ENCODE data around the gene FAM107B.

FAM107B gene

DNA sequence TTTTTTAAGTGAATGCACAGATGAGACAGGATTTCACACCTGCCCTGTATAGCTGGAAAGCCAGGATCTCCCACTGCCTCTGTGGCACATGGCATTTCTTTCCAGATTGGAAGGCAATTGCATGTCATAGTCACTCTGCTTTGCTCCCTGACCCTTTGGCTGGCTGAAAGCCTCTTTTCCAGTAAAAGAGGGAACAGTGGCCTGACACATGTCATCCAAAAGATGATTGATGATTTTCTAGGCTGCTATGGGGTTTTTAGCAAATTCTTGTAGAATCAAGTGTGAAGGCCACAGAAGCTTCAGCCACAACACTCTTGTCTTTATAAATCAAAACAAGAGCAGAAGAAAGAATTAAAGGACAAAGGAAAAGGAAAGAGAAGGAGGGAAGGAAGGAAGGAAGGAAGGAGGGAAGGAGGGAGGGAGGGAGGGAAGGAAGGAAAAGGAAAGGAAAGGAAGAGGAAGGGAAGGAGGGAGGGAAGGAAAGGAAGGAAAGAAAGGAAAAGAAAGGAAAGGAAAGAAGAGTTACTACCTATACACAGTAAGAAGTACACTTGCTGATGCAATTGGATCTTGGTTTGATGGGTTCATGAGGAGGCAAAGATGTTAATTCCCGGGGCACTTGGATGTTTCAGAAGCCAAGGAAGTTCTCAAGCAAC is 285.0 kb downstream of the FAM107B start:
- no peak for DNase-seq (ENCODE audit: low spot score)

DNA sequence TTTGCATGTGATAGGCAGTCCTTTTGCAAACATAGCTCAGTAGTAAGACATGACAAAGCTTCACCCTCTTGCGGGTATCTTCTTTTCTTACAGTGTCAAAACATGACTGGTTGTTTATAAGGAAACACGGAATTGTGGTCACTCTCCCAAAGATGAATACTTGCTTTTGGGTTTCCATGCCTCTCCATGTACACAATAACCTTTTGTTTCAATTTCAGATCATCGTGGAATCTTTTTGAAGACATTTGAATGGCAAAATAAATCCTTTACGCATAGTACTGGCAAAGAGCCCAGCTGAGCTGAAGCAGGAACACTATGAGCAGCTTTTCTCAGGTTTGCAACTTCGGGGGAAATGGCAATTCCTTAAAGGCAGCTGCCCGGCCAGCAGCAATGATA is 287.2 kb downstream of the FAM107B start:
- DNase-seq (ENCODE audit: low spot score) = no peak

DNA sequence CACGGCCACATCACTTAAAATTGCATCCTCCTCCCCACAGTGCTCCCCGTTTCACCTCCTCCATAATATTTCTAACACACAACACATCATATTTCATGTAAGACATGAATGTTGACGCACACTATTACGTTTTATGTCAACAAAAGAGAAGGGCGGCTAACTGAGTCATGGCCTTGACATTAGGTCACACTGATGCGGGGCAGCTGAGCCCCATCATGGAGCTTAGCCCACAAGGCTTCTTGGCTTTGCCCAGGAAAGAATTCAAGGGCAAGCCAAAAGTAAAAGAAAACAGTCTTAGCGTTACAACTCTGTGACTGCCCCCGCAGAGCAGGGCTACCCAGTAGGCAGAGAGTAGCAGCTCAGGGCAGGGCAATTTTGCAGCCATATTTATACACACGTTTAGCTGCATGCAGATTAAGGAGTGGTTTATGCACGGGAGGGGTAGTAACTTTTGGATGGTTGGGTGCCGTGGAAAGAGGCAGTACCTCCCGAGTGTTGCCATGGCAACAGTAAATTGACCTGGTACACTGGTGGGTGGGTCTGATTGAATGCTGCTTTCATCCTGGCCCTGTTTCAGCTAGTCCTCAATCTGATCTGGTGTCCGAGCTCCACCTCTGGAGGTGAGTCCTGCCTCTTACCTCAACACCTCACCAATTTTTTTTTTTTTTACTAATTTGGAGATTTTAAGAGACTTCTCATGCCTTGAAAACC is 287.8 kb downstream of the FAM107B start:
- no peak for DNase-seq (ENCODE audit: low spot score)

DNA sequence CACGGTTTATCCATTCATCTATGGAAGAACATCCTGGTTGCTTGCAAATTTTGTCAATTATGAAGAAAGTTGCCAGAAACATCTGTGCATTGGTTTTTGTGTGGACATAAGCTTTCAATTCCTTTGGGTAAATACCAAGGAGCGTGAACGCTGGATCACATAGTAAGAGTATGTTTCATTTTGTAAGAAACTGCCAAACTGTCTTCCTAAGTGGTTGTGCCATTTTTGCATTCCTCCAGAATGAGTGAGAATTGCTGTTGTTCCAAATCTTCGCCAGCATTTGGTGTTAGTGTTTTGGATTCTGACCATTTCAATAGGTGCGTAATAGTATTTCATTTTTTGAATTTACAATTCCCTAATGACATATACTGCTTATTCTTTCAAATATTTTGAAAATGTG is 288.7 kb downstream of the FAM107B start:
- no peak for DNase-seq (ENCODE audit: low spot score)

DNA sequence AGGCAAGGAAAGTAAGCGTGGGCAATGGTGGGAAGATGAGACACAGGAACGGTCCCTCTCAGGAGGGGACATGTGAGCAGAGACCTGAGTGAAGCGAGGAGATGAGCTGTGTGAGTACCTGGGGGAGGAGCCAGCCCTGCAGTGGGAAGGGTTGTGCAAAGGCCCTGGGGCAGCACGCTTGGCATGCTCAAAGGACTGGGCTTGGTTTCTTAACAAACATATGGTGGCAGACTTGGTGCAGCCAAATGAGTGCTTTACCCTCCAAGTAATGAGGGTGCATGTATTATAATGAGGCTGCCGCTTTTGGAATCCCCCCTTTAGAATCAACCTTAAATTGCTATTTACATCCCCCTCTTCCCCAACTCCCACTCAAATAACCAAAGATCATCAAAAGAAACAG is 291.3 kb downstream of the FAM107B start:
- DNase-seq (ENCODE audit: low spot score) = no peak

DNA sequence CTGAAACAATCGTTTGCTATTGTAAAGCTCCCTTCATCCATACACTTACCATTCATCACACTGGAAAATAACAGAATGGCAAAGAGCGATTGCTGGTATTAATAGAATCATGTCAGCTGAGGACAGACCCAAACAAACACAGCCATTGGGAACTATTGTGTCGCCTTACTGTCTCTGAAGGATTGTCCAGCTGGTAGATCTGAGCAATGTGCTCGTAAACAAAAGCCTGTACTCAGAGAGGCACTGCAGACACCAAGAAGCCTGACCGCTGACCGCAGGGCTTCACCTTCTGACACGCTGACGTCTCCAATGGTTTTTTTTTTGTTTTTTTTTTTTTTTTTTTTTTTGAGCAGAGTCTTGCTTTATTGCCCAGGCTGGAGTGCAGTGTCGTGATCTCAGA is 292.9 kb downstream of the FAM107B start:
- no peak for DNase-seq (ENCODE audit: low spot score)

DNA sequence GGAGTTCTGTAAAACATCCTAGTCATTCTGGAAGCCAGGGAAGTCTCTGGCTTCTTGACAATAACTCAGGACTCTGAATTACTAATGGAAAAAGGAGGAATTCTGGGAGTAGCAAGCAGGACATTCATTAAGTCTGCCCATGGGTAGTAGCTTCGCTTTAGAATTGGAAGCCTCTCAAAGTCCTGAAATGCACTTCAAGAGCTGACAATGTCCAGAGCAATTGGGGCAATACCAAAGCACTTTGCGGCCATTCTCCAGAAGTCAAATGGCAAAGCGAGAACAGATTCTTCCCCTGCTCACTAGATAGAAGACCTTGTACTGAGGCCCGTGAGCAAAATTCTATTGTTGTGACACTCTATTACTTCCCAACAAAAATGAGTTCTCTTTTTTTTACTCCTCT is 293.7 kb downstream of the FAM107B start:
- DNase-seq (ENCODE audit: low spot score) = no peak

DNA sequence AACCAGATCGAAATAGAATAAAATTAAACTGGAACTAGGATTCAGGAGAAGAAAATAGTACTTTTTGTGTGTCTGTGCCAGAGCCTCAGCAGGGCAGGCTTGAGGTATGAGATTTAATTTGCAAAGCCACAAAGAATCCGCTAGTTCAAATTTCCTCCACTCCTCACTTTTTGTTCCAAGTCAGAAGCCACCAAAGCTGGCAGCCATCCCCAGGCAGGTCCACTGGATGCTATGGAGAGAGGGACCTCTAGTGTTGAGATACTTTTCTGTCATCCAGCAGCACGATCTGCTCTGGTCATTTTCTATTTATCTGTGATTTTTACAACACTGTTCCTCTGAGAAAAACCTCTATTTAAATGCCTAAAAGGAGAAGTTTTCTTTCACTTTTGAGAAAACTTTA is 296.1 kb downstream of the FAM107B start:
- peak; percentile 82 for DNase-seq (ENCODE audit: low spot score)

DNA sequence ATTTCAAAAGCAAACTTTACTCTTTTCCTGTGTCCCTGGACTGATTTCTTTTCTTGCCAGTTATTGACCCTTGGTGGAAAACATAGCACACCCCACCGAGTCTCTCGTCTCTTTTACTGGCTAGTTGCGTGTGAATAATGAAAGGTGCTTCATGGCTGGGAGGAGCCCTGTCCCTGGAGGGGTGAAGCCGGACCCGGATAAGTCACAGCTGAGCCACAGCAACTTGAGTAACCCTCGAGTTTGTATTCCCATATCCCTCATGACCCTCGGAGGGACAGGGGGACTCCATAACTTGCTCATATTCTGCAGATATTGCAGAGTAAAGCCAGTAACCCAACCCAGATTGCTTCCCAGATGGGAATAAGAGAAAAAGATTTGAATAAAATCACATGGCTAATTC is 296.5 kb downstream of the FAM107B start:
- no peak for DNase-seq (ENCODE audit: low spot score)

DNA sequence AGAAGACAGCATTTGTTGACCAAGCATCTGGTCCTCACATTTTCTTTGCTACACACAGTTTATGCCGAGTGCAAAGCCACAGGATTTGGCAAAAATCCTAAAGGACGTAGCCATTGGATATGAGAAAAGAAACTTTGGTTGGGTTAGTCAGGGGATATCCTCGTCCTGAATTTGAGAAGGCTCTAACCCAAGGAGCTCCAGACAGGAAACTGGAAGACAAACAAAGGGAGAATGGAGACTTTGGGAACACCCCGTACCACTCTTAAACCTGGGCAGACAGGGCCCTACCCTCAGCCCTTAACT is 297.3 kb downstream of the FAM107B start:
- DNase-seq (ENCODE audit: low spot score) = peak; percentile 66

DNA sequence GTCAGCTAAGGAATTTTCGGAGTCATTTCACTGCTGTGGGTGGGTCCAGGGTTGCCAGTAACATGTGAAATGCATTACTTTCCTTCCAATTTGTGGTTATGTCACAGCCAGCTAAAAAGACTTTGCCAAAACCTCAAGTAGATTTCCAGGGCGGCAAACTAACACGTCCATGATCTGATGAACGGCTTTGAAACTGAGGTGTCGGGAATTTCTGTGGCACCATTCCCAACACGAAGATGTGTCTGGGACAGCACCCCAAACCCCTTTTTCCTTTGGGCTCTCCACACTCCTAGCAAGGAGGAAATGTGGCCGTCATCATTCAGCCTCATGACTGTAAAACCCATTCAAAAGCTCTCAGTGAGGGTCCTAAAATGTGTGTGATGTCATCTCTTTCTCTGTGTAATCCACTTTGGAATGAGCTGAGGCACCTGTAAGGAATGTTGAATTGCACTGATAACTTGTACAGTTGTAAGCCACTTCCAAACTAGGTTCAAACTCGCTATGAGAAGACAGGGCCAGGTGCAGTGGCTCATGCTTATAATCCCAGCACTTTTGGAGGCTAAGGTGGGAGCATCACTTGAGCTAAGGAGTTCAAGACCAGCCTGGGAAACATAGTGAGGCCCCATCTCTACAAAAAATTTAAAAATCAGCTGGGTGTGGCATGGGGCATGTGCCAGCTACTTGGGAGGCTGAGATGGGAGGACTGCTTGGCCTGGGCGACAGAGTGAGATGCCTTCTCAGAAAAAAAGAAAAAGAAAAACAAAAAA is 297.9 kb downstream of the FAM107B start:
- DNase-seq (ENCODE audit: low spot score) = peak; percentile 74

DNA sequence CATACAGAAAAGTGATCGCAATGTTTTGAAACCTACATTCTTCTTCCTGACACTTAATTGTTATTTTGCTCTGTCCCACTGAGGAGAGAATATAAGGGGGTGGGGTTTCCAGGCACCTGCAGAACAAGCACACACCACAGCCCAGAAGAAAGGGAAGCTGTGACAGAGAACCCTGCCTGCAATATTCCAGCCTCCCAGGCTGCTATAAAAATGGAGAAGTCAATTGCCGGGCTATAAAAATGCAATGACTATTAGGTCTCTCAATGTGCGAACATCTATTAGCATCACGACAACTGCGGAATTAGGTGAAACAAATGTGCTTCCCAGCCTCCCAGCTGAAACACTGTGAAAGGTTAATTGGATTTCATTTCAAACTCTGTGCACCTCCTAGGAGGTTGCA is 298.7 kb downstream of the FAM107B start:
- DNase-seq (ENCODE audit: low spot score) = no peak

DNA sequence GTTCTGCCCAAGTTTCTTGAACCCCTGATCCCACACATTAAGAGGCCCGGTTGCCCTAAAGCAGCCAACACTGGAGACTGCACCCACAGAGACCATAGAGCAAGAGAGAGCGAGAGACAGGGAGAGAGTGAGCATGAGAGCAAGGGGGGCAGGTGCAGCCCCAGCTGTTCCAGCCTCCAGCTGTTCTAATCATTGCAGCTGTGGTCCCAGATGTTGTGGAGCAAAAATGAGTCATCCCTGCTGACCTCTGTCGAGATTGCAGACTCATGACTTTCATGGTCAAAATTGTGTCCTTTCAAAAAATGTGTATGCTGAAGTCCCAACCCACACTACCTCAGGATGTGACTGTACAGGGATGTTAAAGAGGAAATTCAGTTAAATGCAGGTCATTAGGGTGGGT is 300.0 kb downstream of the FAM107B start:
- no peak for DNase-seq (ENCODE audit: low spot score)

DNA sequence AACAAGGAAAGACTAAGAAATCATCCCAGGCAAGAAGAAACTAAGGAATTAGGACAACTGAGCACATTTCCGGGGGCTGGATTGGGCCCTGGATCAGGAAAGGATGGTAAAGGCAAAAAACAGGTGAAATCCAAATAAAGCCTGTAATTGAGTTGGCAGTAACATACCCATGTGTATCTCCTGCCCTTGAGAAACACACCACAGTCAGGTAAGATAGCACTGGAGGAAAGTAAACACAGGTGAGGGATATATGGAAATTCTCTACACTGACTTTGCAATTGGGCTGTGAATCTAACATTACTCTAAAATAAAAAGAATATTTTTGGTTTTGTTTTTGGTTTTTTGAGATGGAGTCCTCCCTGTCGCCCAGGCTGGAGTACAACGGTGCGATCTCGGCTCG is 303.8 kb downstream of the FAM107B start:
- no peak for DNase-seq (ENCODE audit: low spot score)

DNA sequence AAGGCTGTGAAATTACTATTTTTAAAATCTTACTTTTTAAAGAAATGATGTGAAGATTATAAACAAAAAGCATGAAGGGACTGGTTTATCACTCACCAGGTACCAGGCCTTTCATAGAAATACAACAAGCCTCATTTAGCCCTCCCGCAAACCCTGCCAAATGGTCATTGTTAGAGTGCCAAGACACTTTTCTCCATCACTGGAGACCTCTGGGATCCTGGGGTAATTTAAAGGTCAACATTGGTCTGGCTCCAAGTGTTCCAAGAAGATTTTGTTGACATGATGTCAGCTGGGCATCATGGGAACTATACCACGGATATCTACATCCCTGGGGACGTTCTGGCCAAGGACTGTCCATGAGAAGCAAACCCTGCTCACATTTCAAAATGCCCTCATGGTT is 306.0 kb downstream of the FAM107B start:
- no peak for DNase-seq (ENCODE audit: low spot score)
